Left ventricle myocardium inferior (tissue), 1 donor: Measurements from ENCODE around the gene SGCD. TPM values are rescaled to one million over a fixed set of nuclear protein-coding genes. Genes with fewer than 3 reads are reported as not detected.

Experiments used
- DNase-seq: peaks from one replicate; pipeline ENCODE4 v3.0.0-alpha.2; 2020
- H3K27ac ChIP-seq: fragments of 200-600 bp; replicated peaks from 2 replicates; pipeline ENCODE4 v1.8.0; 2021
- H3K27me3 ChIP-seq: fragments of 200-600 bp; 2 replicates; pipeline ENCODE4 v1.8.0; 2021; ENCODE audit warnings: low read depth
- H3K36me3 ChIP-seq: fragments of 200-600 bp; 2 replicates; pipeline ENCODE4 v1.8.0; 2021
- H3K4me1 ChIP-seq: fragments of 200-600 bp; 2 replicates; pipeline ENCODE4 v1.8.0; 2021
- H3K4me3 ChIP-seq: fragments of 200-600 bp; 2 replicates; pipeline ENCODE4 v1.8.0; 2021; ENCODE audit warnings: mild to moderate bottlenecking, moderate library complexity
- H3K9me3 ChIP-seq: fragments of 200-600 bp; replicated peaks from 2 replicates; pipeline ENCODE4 v1.8.0; 2021
- CTCF ChIP-seq: fragments of 200-600 bp; IDR thresholded peaks from 2 replicates; pipeline ENCODE4 v1.8.0; 2021; ENCODE audit warnings: antibody characterized with exemption, mild to moderate bottlenecking, borderline replicate concordance
- intact Hi-C: fragments of 100-400 bp; cut with micrococcal nuclease; formaldehyde crosslinking; loops from one replicate; pipeline ENCODE4 v1.11.0; 2022
- total RNA-seq: library from RNA; stranded (reverse); fragmentation: NEBNext Ultra II Directional; extraction: Animal tissue kit (Norgen Biotek cat#: 25700); gene quantifications from one replicate; pipeline ENCODE4 v1.2.1, GENCODE V29; 2021
- donor health status: DM: no; HTN: yes; CAD: no; lungs with severe emphysema.

The SGCD gene
- total RNA-seq, 1 donor from 2014 or later: 98.7 TPM

- intact Hi-C loops: no loop called here
- no peak overlapping the region for H3K4me3 ChIP-seq
- no peaks in the 10 kb centered on the region for H3K27me3 ChIP-seq
- no peaks in the 10 kb centered on the region for H3K36me3 ChIP-seq
- no peaks in the 10 kb centered on the region for H3K9me3 ChIP-seq
- no peak overlapping the region for H3K27ac ChIP-seq
- DNase-seq: no peak
- TF ChIP-seq CTCF: no peak
- peaks cover 13% of the 10 kb centered on the region for H3K4me1 ChIP-seq
These were observed 451.3 kb downstream of the SGCD start for GRCh38 chr5:156778139-156778706.

GRCh38 chr5:156778752-156779151 is 451.8 kb downstream of the SGCD start:
- Histone ChIP-seq H3K36me3 (no peaks in the 10 kb centered on the region), H3K27ac (no peak overlapping the region), H3K4me3 (no peak overlapping the region), H3K4me1 (peaks cover 13% of the 10 kb centered on the region), H3K9me3 (no peaks in the 10 kb centered on the region), H3K27me3 (no peaks in the 10 kb centered on the region)
- DNase-seq: no peak
- intact Hi-C loops: no loop called here
- no peak for TF ChIP-seq CTCF

- Histone ChIP-seq H3K9me3 (peaks cover 3% of the 10 kb centered on the region), H3K27me3 (no peaks in the 10 kb centered on the region), H3K36me3 (no peaks in the 10 kb centered on the region), H3K27ac (no peak overlapping the region), H3K4me3 (no peak overlapping the region), H3K4me1 (peaks cover 13% of the 10 kb centered on the region)
- no peak for DNase-seq
- TF ChIP-seq CTCF: no peak
- intact Hi-C loops: no loop called here
These were observed 452.5 kb downstream of the SGCD start for GRCh38 chr5:156779436-156779835.

GRCh38 chr5:156783092-156783491 is 456.1 kb downstream of the SGCD start:
- Histone ChIP-seq H3K36me3 (no peaks in the 10 kb centered on the region), H3K27ac (no peak overlapping the region), H3K4me1 (peaks cover 8% of the 10 kb centered on the region), H3K9me3 (peaks cover 28% of the 10 kb centered on the region), H3K4me3 (no peak overlapping the region), H3K27me3 (no peaks in the 10 kb centered on the region)
- DNase-seq: no peak
- intact Hi-C loops: no loop called here
- TF ChIP-seq CTCF: no peak

GRCh38 chr5:156794687-156795086 is 467.7 kb downstream of the SGCD start:
- TF ChIP-seq CTCF: no peak
- peaks cover 10% of the 10 kb centered on the region for H3K9me3 ChIP-seq
- DNase-seq: no peak
- H3K4me3 ChIP-seq: no peak overlapping the region
- intact Hi-C loops: no loop called here
- no peaks in the 10 kb centered on the region for H3K36me3 ChIP-seq
- no peak overlapping the region for H3K27ac ChIP-seq
- no peaks in the 10 kb centered on the region for H3K27me3 ChIP-seq
- H3K4me1 ChIP-seq: no peaks in the 10 kb centered on the region
